Astrocyte (in vitro differentiated cells and primary cell): Measurements from ENCODE around the gene TRAM2.

Experiments used
- CTCF ChIP-seq: IDR thresholded peaks from 2 replicates; pipeline ENCODE4 v1.5.1; 2011; ENCODE audit warnings: low read depth, mild to moderate bottlenecking, inconsistent platforms, low read length, moderate library complexity; ENCODE audit not compliant: insufficient read depth
- EZH2 ChIP-seq: IDR thresholded peaks from 2 replicates; pipeline ENCODE4 v1.6.1; 2012; ENCODE audit warnings: mild to moderate bottlenecking, low read length, inconsistent platforms; ENCODE audit not compliant: insufficient read depth

- no peak for TF ChIP-seq CTCF
- TF ChIP-seq EZH2, result no peak
Observed at GRCh38 chr6:52515219-52515960, 61.5 kb downstream of the TRAM2 start.
